Measurements from ENCODE around the gene KBTBD4. TPM values are rescaled to one million over a fixed set of nuclear protein-coding genes. Genes with fewer than 3 reads are reported as not detected.

The KBTBD4 gene
- total and polyA plus RNA-seq, 2 of the 13 experiments (the other 11 are each of a cell fraction or from before 2014, with no cell fraction given), result 8.5 to 12.8 TPM

- peak; percentile 33; the same call in 1 of the 2 replicates for TF ChIP-seq PAXIP1 (CRISPR knock-in tag; conservative IDR thresholded peaks at IDR 0.05)
- no peak for TF ChIP-seq U2AF1 (optimal IDR thresholded peaks at IDR 0.05; ENCODE audit: low read depth, low read length)
- TF ChIP-seq ZNF569 (CRISPR knock-in tag; IDR thresholded peaks at IDR 0.05; ENCODE audit: borderline replicate concordance), result no peak
- no peak for TF ChIP-seq PREB (CRISPR knock-in tag; IDR thresholded peaks at IDR 0.05)
- 0 out of 2 replicates have a peak, but pooled peaks have one; percentile 60 for TF ChIP-seq IRF1 (CRISPR knock-in tag; IDR thresholded peaks at IDR 0.05; ENCODE audit: low read depth)
- TF ChIP-seq ZNF562 (CRISPR knock-in tag; IDR thresholded peaks at IDR 0.05; ENCODE audit: borderline replicate concordance), result no peak
- TF ChIP-seq CEBPG (CRISPR knock-in tag; IDR thresholded peaks at IDR 0.05), result no peak
- no peak for TF ChIP-seq ZNF512 (CRISPR knock-in tag; IDR thresholded peaks at IDR 0.05)
- peak; percentile 91 for TF ChIP-seq ZHX2 (IDR thresholded peaks at IDR 0.05; ENCODE audit: low read depth)
- no peak for TF ChIP-seq ZHX2 (CRISPR knock-in tag; IDR thresholded peaks at IDR 0.05; ENCODE audit: borderline replicate concordance)
- TF ChIP-seq YEATS4 (CRISPR knock-in tag; IDR thresholded peaks at IDR 0.05; ENCODE audit: borderline replicate concordance), result peak; percentile 73; the same call in 1 of the 2 replicates
- 0 out of 2 replicates have a peak, but pooled peaks have one; percentile 20 for TF ChIP-seq E2F1 (CRISPR knock-in tag; IDR thresholded peaks at IDR 0.05)
- TF ChIP-seq ZNF558 (CRISPR knock-in tag; IDR thresholded peaks at IDR 0.05; ENCODE audit: borderline replicate concordance), result peak; percentile 51; the same call in 1 of the 2 replicates
Measured at GRCh38 chr11:47552566-47553405, 26.0 kb downstream of the KBTBD4 start, which contains the start of gene CELF1 (continued).
